K562 (cell line): ENCODE measurements around the gene CSTPP1. TPM values are rescaled to one million over a fixed set of nuclear protein-coding genes. Genes with fewer than 3 reads are reported as not detected.
A peak's percentile ranks its signal among the peaks of the same experiment; 100 is the strongest.

Experiments used
- ATAC-seq: fragments of 200-7000 bp; cut with Tn5 transposase; 3 replicates; pipeline ENCODE4 v1.9.1; 2020; ENCODE audit warnings: moderate library complexity
- BruUV-seq: library from RNA; stranded (reverse); fragments of 400-500 nt; replicated peaks from 2 replicates; lab custom pipeline; 2021; lab: Mats Ljungman, UMichigan
- CTCF ChIA-PET: fragments of 300-600 bp; formaldehyde crosslinking; extraction: SDS; loops from one replicate; lab custom pipeline; 2021; ENCODE audit warnings: low intra/inter-chr PET ratio; lab: Yijun Ruan, JAX
- POLR2A ChIA-PET: fragments of 300-600, 350-650 bp; sonication (Branson Sonifier 250); formaldehyde crosslinking; extraction: SDS; loops from one replicate; lab custom pipeline; 2021; ENCODE audit warnings: antibody characterized with exemption, inconsistent platforms; lab: Yijun Ruan, JAX
- DNase-seq, 4 experiments: peaks; one replicate each; pipeline versions ENCODE4 v3.0.0 to v3.0.0-alpha.2; 2011 to 2018; ENCODE audit warnings: low spot score in 3 of 4, mixed read lengths in 3 of 4; ENCODE audit errors: extremely low read depth in 1 of 4
- FAIRE-seq: peaks from 2 replicates; lab custom pipeline; 2011; peaks lifted over from hg19 to GRCh38; lab: Jason Lieb, UNC
- H2AFZ ChIP-seq: 2 replicates; pipeline ENCODE4 v1.6.0; 2011; ENCODE audit warnings: low read depth, low read length, control low read depth, inconsistent platforms
- H3K27ac ChIP-seq: fragments of 200-600 bp; 3 replicates; pipeline ENCODE4 v1.8.0; 2011; ENCODE audit warnings: low read depth, mild to moderate bottlenecking, control low read depth, inconsistent platforms, low read length, moderate library complexity, mixed read lengths; ENCODE audit errors: extremely low read depth
- H3K27me3 ChIP-seq, 2 experiments: fragments of 300-600 bp in 1 of 2; 2 replicates in 1 of 2; 3 replicates in 1 of 2; pipeline versions ENCODE4 v1.6.0 to v1.8.0; 2011; ENCODE audit warnings: inconsistent platforms in 2 of 2, low read length in 2 of 2, mild to moderate bottlenecking in 1 of 2, mixed read lengths in 1 of 2, moderate library complexity in 1 of 2; ENCODE audit not compliant: control insufficient read depth in 2 of 2, insufficient read depth in 2 of 2
- H3K36me3 ChIP-seq: fragments of 300-600 bp; 3 replicates; pipeline ENCODE4 v1.8.0; 2011; ENCODE audit warnings: mild to moderate bottlenecking, low read length, inconsistent platforms; ENCODE audit not compliant: control insufficient read depth, insufficient read depth
- H3K4me1 ChIP-seq, 2 experiments: fragments of 200-600 bp in 1 of 2; replicated peaks in 1 of 2; 2 replicates in 1 of 2; 3 replicates in 1 of 2; pipeline versions ENCODE4 v1.5.1 to v1.8.0; 2011; ENCODE audit warnings: inconsistent platforms in 2 of 2, low read length in 2 of 2, mild to moderate bottlenecking in 1 of 2, mixed read lengths in 1 of 2, moderate library complexity in 1 of 2; ENCODE audit not compliant: control insufficient read depth in 2 of 2, insufficient read depth in 2 of 2
- H3K4me2 ChIP-seq: 2 replicates; pipeline ENCODE4 v1.6.1; 2011; ENCODE audit warnings: low read length, control low read depth, inconsistent platforms, mixed read lengths; ENCODE audit not compliant: insufficient read depth
- H3K4me3 ChIP-seq: fragments of 200-600 bp; sonication (generic), shearing (Covaris generic); 2 replicates; pipeline ENCODE4 v1.5.1; 2016; ENCODE audit warnings: control low read depth, inconsistent platforms
- H3K79me2 ChIP-seq: fragments of 200-600 bp; 3 replicates; pipeline ENCODE4 v1.8.0; 2011; ENCODE audit warnings: low read length, inconsistent platforms; ENCODE audit not compliant: control insufficient read depth, insufficient read depth
- H3K9ac ChIP-seq, 2 experiments: 2 replicates each; pipeline versions ENCODE4 v1.6.0 to v1.6.1; 2011; ENCODE audit warnings: low read depth in 2 of 2, low read length in 2 of 2, control low read depth in 1 of 2, inconsistent platforms in 1 of 2, mild to moderate bottlenecking in 1 of 2, mixed read lengths in 1 of 2; ENCODE audit not compliant: insufficient read depth in 1 of 2
- H3K9me1 ChIP-seq: one replicate; pipeline ENCODE4 v1.6.0; 2011; ENCODE audit warnings: inconsistent platforms, mild to moderate bottlenecking, low read length, moderate library complexity; ENCODE audit not compliant: control insufficient read depth, insufficient read depth
- H3K9me3 ChIP-seq: replicated peaks from 2 replicates; pipeline ENCODE4 v1.5.1; 2011; ENCODE audit warnings: low read depth, low read length, inconsistent platforms; ENCODE audit not compliant: control insufficient read depth, insufficient read depth
- H4K20me1 ChIP-seq: replicated peaks from 2 replicates; pipeline ENCODE4 v1.6.1; 2011; ENCODE audit warnings: low read length, inconsistent platforms, mixed read lengths; ENCODE audit not compliant: control insufficient read depth, insufficient read depth
- CBX3 ChIP-seq, 2 experiments: IDR thresholded peaks; 1 replicate in 1 of 2; 2 replicates in 1 of 2; pipeline ENCODE4 v1.6.1; 2012; ENCODE audit warnings: inconsistent platforms in 2 of 2, low read length in 2 of 2, borderline replicate concordance in 1 of 2, control low read depth in 1 of 2
- CREBBP ChIP-seq: IDR thresholded peaks from one replicate; pipeline ENCODE4 v1.6.1; 2012; ENCODE audit warnings: low read depth, mild to moderate bottlenecking, control low read depth, inconsistent platforms, low read length
- ILK ChIP-seq: fragments of 450-650 bp; IDR thresholded peaks from 2 replicates; pipeline ENCODE4 v1.6.1; 2016; ENCODE audit warnings: missing genetic modification characterization, low read depth, mild to moderate bottlenecking, missing compliant biosample characterization, moderate library complexity, borderline replicate concordance
- MCM2 ChIP-seq: fragments of 450-650 bp; IDR thresholded peaks from 2 replicates; pipeline ENCODE4 v1.6.1; 2017; ENCODE audit warnings: low read depth, mild to moderate bottlenecking
- MED1 ChIP-seq: sonication (generic); formaldehyde crosslinking; IDR thresholded peaks from 2 replicates; pipeline ENCODE4 v1.8.1; 2023; ENCODE audit warnings: missing genetic modification reagents, borderline replicate concordance
- SRF ChIP-seq, 2 experiments: fragments of 250-450, 450-650 bp in 1 of 2; sonication (Bioruptor Pico) in 1 of 2; sonication (generic) in 1 of 2; formaldehyde crosslinking; IDR thresholded peaks; 2 replicates each; pipeline versions ENCODE4 v1.5.0 to v1.5.1; 2020 to 2022; ENCODE audit warnings: mild to moderate bottlenecking in 1 of 2, missing genetic modification reagents in 1 of 2
- ZNF23 ChIP-seq: fragments of 250-450 bp; sonication (Bioruptor Pico); IDR thresholded peaks from 2 replicates; pipeline ENCODE4 v1.4.0; 2020; ENCODE audit warnings: mild to moderate bottlenecking
- ZNF316 ChIP-seq: fragments of 450-650 bp; IDR thresholded peaks from 2 replicates; pipeline ENCODE4 v1.6.1; 2016
- ZNF586 ChIP-seq: fragments of 450-650 bp; formaldehyde crosslinking; conservative IDR thresholded peaks from 2 replicates; pipeline ENCODE4 v1.4.0; 2020; ENCODE audit warnings: mild to moderate bottlenecking, moderate library complexity
- WGBS: fragments of 100-300 bp; shearing (Covaris generic); methylation state at CpG from one replicate; pipeline ENCODE4 v1.1.6; 2016; ENCODE audit warnings: low coverage, mixed read lengths; ENCODE audit not compliant: insufficient coverage; ENCODE audit errors: missing lambda C conversion rate; 5-methylcytosine and 5-hydroxymethylcytosine counted together
- in situ Hi-C: fragments of 300-500 bp; cut with MboI; formaldehyde crosslinking; loops from 4 replicates; pipeline ENCODE4 v1.15.0; 2018; ENCODE audit warnings: inconsistent platforms, mixed read lengths
- intact Hi-C: fragments of 100-400 bp; cut with micrococcal nuclease; formaldehyde crosslinking; loops from 2 replicates; pipeline ENCODE4 v1.14.2; 2022
- polyA plus RNA-seq, 8 experiments: library from polyadenylated mRNA; depleted of rRNA in 4 of 8; stranded (reverse) in 5 of 8; unstranded in 3 of 8; fragments of >200 nt; fragmentation: Nextera tagmentation in 2 of 8; fragmentation: Illumina TruSeq in 1 of 8; extraction: Ambion mirVana in 2 of 8; extraction: Trizol in 1 of 8; gene quantifications; 2 replicates each; pipeline versions ENCODE4 v1.2.1 to v1.2.3, GENCODE V29; 2011 to 2014; ENCODE audit warnings: inconsistent platforms in 1 of 8, missing spikeins in 1 of 8
- total RNA-seq, 7 experiments: library from RNA; depleted of rRNA in 6 of 7; stranded (reverse); fragments of >200 nt in 6 of 7; fragmentation: Illumina TruSeq in 2 of 7; extraction: Trizol in 2 of 7; gene quantifications; 2 replicates each; pipeline versions ENCODE4 v1.2.1 to v1.2.3, GENCODE V29; 2011 to 2021; ENCODE audit warnings: low replicate concordance in 1 of 7
- TF ChIP-seq, protein P1 (sequence below), 2 experiments: fragments of 450-650 bp in 1 of 2; IDR thresholded peaks; 2 replicates each; pipeline ENCODE4 v1.6.1; 2011 to 2017; ENCODE audit warnings: low read depth in 2 of 2, antibody characterized with exemption in 1 of 2, borderline replicate concordance in 1 of 2, low read length in 1 of 2, mild to moderate bottlenecking in 1 of 2, mixed read lengths in 1 of 2; ENCODE audit not compliant: control insufficient read depth in 1 of 2
- TF ChIP-seq, protein P2 (sequence below), 2 experiments: IDR thresholded peaks; 2 replicates each; pipeline ENCODE4 v1.6.1; 2012; ENCODE audit warnings: improper control_type of control experiment in 2 of 2, low read depth in 2 of 2, low read length in 2 of 2, borderline replicate concordance in 1 of 2
- TF ChIP-seq, protein P3 (sequence below): fragments of 150-350 bp; conservative IDR thresholded peaks from 2 replicates; pipeline ENCODE4 v1.6.1; 2014; ENCODE audit warnings: low read length

CSTPP1 gene
- total and polyA plus RNA-seq, 9 of the 15 experiments (the other 6 are each of a cell fraction or from before 2014, with no cell fraction given): 6.5 to 17.8 (median 9.2) TPM

DNA sequence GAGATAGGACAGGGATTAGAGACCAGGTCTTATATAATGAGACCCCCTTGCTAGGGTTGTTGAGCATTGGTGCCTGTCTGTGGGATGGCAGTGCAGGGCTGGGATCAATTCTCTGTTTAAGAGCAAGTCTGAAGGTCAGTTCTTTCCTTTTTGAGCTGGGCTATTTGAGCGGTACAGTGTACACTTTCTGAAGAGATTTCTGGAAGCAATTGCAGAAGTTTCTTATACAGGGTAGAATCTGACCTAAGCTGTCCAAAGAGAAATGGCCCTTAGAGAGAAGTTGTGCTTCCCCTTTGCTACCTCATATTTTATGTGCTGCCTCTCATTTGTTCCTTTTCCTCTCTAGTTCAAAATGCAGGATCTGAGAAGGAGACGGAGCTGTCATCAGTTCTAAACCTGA, 35.8 kb downstream of the CSTPP1 start:
- Histone ChIP-seq H3K9me1 (no peaks in the 10 kb centered on the region), H4K20me1 (no peaks in the 10 kb centered on the region), H3K9me3 (no peaks in the 10 kb centered on the region), H2AFZ (no peak overlapping the region), H3K79me2 (no peaks in the 10 kb centered on the region), H3K27me3 (no peaks in the 10 kb centered on the region), H3K9ac (no peak overlapping the region), H3K36me3 (no peaks in the 10 kb centered on the region), H3K4me1 (peaks cover 0 to 4% of the 10 kb centered on the region in 2 experiments; a peak in 1 of 5 replicates), H3K4me3 (no peak overlapping the region), H3K27ac (no peak overlapping the region), H3K4me2 (no peak overlapping the region; the same call in 1 of the 2 replicates)
- in situ Hi-C loops: no loop called here
- no TSS peak for BruUV-seq
- DNase-seq (no peak), ATAC-seq (peak; percentile 42; the same call in 1 of the 3 replicates), FAIRE-seq (no peak)
- ChIA-PET POLR2A (no interaction called here), CTCF (no interaction called here)
- WGBS: 60% methylated on average over 2 of the region's 2 CpGs
- intact Hi-C loops: no loop called here
- no peak for TF ChIP-seq ILK (tag)
- TF ChIP-seq, protein P1, sequence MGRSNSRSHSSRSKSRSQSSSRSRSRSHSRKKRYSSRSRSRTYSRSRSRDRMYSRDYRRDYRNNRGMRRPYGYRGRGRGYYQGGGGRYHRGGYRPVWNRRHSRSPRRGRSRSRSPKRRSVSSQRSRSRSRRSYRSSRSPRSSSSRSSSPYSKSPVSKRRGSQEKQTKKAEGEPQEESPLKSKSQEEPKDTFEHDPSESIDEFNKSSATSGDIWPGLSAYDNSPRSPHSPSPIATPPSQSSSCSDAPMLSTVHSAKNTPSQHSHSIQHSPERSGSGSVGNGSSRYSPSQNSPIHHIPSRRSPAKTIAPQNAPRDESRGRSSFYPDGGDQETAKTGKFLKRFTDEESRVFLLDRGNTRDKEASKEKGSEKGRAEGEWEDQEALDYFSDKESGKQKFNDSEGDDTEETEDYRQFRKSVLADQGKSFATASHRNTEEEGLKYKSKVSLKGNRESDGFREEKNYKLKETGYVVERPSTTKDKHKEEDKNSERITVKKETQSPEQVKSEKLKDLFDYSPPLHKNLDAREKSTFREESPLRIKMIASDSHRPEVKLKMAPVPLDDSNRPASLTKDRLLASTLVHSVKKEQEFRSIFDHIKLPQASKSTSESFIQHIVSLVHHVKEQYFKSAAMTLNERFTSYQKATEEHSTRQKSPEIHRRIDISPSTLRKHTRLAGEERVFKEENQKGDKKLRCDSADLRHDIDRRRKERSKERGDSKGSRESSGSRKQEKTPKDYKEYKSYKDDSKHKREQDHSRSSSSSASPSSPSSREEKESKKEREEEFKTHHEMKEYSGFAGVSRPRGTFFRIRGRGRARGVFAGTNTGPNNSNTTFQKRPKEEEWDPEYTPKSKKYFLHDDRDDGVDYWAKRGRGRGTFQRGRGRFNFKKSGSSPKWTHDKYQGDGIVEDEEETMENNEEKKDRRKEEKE (IDR thresholded peaks at IDR 0.05; ENCODE audit: borderline replicate concordance in 1 of 2, control insufficient read depth in 1 of 2, low read depth in 2 of 2, low read length in 1 of 2): no peak
- no peak for TF ChIP-seq ZNF23 (CRISPR knock-in tag)
- TF ChIP-seq ZNF316: no peak
- TF ChIP-seq ZNF586 (CRISPR knock-in tag): no peak
- TF ChIP-seq, protein P2, sequence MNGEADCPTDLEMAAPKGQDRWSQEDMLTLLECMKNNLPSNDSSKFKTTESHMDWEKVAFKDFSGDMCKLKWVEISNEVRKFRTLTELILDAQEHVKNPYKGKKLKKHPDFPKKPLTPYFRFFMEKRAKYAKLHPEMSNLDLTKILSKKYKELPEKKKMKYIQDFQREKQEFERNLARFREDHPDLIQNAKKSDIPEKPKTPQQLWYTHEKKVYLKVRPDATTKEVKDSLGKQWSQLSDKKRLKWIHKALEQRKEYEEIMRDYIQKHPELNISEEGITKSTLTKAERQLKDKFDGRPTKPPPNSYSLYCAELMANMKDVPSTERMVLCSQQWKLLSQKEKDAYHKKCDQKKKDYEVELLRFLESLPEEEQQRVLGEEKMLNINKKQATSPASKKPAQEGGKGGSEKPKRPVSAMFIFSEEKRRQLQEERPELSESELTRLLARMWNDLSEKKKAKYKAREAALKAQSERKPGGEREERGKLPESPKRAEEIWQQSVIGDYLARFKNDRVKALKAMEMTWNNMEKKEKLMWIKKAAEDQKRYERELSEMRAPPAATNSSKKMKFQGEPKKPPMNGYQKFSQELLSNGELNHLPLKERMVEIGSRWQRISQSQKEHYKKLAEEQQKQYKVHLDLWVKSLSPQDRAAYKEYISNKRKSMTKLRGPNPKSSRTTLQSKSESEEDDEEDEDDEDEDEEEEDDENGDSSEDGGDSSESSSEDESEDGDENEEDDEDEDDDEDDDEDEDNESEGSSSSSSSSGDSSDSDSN (IDR thresholded peaks at IDR 0.05; ENCODE audit: borderline replicate concordance in 1 of 2, low read depth in 2 of 2, low read length in 2 of 2): no peak
- no peak for TF ChIP-seq MCM2
- TF ChIP-seq CREBBP: no peak
- TF ChIP-seq, protein P3, sequence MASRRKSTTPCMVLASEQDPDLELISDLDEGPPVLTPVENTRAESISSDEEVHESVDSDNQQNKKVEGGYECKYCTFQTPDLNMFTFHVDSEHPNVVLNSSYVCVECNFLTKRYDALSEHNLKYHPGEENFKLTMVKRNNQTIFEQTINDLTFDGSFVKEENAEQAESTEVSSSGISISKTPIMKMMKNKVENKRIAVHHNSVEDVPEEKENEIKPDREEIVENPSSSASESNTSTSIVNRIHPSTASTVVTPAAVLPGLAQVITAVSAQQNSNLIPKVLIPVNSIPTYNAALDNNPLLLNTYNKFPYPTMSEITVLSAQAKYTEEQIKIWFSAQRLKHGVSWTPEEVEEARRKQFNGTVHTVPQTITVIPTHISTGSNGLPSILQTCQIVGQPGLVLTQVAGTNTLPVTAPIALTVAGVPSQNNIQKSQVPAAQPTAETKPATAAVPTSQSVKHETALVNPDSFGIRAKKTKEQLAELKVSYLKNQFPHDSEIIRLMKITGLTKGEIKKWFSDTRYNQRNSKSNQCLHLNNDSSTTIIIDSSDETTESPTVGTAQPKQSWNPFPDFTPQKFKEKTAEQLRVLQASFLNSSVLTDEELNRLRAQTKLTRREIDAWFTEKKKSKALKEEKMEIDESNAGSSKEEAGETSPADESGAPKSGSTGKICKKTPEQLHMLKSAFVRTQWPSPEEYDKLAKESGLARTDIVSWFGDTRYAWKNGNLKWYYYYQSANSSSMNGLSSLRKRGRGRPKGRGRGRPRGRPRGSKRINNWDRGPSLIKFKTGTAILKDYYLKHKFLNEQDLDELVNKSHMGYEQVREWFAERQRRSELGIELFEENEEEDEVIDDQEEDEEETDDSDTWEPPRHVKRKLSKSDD: no peak
- TF ChIP-seq SRF (CRISPR knock-in tag; IDR thresholded peaks at IDR 0.05): no peak
- TF ChIP-seq CBX3 (IDR thresholded peaks at IDR 0.05; ENCODE audit: borderline replicate concordance in 1 of 2, low read length in 2 of 2): no peak
- TF ChIP-seq MED1 (CRISPR knock-in tag): no peak
